ENCODE data around the gene TMEM266. TPM values are rescaled to one million over a fixed set of nuclear protein-coding genes. Genes with fewer than 3 reads are reported as not detected.

TMEM266 gene
- total RNA-seq, 1 donor from 2014 or later, result not detected

GRCh38 chr15:76161153-76162035 lies 101.6 kb downstream of the TMEM266 start:
- peak in 1 of 2 donors; percentile 15 for DNase-seq (ENCODE audit: low read depth in 2 of 2)

GRCh38 chr15:76162036-76162398 lies 102.2 kb downstream of the TMEM266 start:
- no peak for DNase-seq (ENCODE audit: low read depth in 2 of 2)

- DNase-seq (ENCODE audit: low read depth in 2 of 2), result no peak
These were observed 103.1 kb downstream of the TMEM266 start for GRCh38 chr15:76162784-76163456.

GRCh38 chr15:76163457-76164295 lies 103.9 kb downstream of the TMEM266 start:
- no peak for DNase-seq (ENCODE audit: low read depth in 2 of 2)

- DNase-seq (ENCODE audit: low read depth in 2 of 2), result no peak
These were observed 104.8 kb downstream of the TMEM266 start for GRCh38 chr15:76164602-76165001.

- no peak for DNase-seq (ENCODE audit: low read depth in 2 of 2)
These were observed 106.2 kb downstream of the TMEM266 start for GRCh38 chr15:76165951-76166350.

- DNase-seq (ENCODE audit: low read depth in 2 of 2), result no peak
These were observed 108.6 kb downstream of the TMEM266 start for GRCh38 chr15:76168237-76168984.

GRCh38 chr15:76169018-76169417 lies 109.2 kb downstream of the TMEM266 start:
- DNase-seq (ENCODE audit: low read depth in 2 of 2), result no peak

- no peak for DNase-seq (ENCODE audit: low read depth in 2 of 2)
These were observed 110.4 kb downstream of the TMEM266 start for GRCh38 chr15:76169911-76170800.

- DNase-seq (ENCODE audit: low read depth in 2 of 2), result no peak
These were observed 113.0 kb downstream of the TMEM266 start for GRCh38 chr15:76172782-76173181.

GRCh38 chr15:76173317-76173834 lies 113.6 kb downstream of the TMEM266 start:
- no peak for DNase-seq (ENCODE audit: low read depth in 2 of 2)

GRCh38 chr15:76174654-76175053 lies 114.9 kb downstream of the TMEM266 start:
- no peak for DNase-seq (ENCODE audit: low read depth in 2 of 2)

GRCh38 chr15:76175442-76175841 lies 115.7 kb downstream of the TMEM266 start:
- no peak for DNase-seq (ENCODE audit: low read depth in 2 of 2)

- DNase-seq (ENCODE audit: low read depth in 2 of 2), result no peak
These were observed 116.3 kb downstream of the TMEM266 start for GRCh38 chr15:76176059-76176458.

- no peak for DNase-seq (ENCODE audit: low read depth in 2 of 2)
These were observed 116.8 kb downstream of the TMEM266 start for GRCh38 chr15:76176487-76177085.

GRCh38 chr15:76177491-76178040 lies 117.8 kb downstream of the TMEM266 start:
- DNase-seq (ENCODE audit: low read depth in 2 of 2), result no peak

- no peak for DNase-seq (ENCODE audit: low read depth in 2 of 2)
These were observed 118.7 kb downstream of the TMEM266 start for GRCh38 chr15:76178296-76179000.

- no peak for DNase-seq (ENCODE audit: low read depth in 2 of 2)
These were observed 119.2 kb downstream of the TMEM266 start for GRCh38 chr15:76179023-76179422.

- DNase-seq (ENCODE audit: low read depth in 2 of 2), result no peak
These were observed 120.5 kb downstream of the TMEM266 start for GRCh38 chr15:76180321-76180720.

Measured in dermis microvascular lymphatic vessel endothelial cell (primary cell).